Neural cell (in vitro differentiated cells): ENCODE data around the gene GNL3. TPM values are rescaled to one million over a fixed set of nuclear protein-coding genes. Genes with fewer than 3 reads are reported as not detected.

Experiments used
- H2AFZ ChIP-seq: fragments of 200-600, 300-800 bp; sonication (generic), shearing (Covaris generic); 2 replicates; pipeline ENCODE4 v1.6.0; 2014; ENCODE audit warnings: low read depth, mild to moderate bottlenecking, antibody characterized with exemption, low read length, moderate library complexity
- H3F3A ChIP-seq: fragments of 200-600 bp; shearing (Covaris generic); 2 replicates; pipeline ENCODE4 v1.6.1; 2016; ENCODE audit warnings: mild to moderate bottlenecking, moderate library complexity, mixed read lengths, antibody characterized with exemption, low read length; ENCODE audit not compliant: insufficient read depth, poor library complexity, severe bottlenecking
- H3K27ac ChIP-seq: fragments of 200-600, 300-800 bp; sonication (generic), shearing (Covaris generic); 2 replicates; pipeline ENCODE4 v1.5.1; 2014; ENCODE audit warnings: mild to moderate bottlenecking, low read length, moderate library complexity
- H3K27me3 ChIP-seq: fragments of 300-800, 200-600 bp; sonication (generic), shearing (Covaris generic); 2 replicates; pipeline ENCODE4 v1.6.0; 2014; ENCODE audit warnings: mild to moderate bottlenecking, low read depth, low read length, moderate library complexity; ENCODE audit not compliant: insufficient read depth
- H3K36me3 ChIP-seq: fragments of 300-800, 200-600 bp; sonication (generic), shearing (Covaris generic); 2 replicates; pipeline ENCODE4 v1.5.1; 2014; ENCODE audit warnings: mild to moderate bottlenecking, antibody characterized with exemption, low read length, moderate library complexity; ENCODE audit not compliant: insufficient read depth
- H3K4me2 ChIP-seq: fragments of 300-800, 200-600 bp; sonication (generic), shearing (Covaris generic); 2 replicates; pipeline ENCODE4 v1.6.0; 2014; ENCODE audit warnings: mild to moderate bottlenecking, low read length
- H3K4me3 ChIP-seq: fragments of 300-800, 200-600 bp; sonication (generic), shearing (Covaris generic); 2 replicates; pipeline ENCODE4 v1.5.1; 2014; ENCODE audit warnings: mild to moderate bottlenecking, low read length, moderate library complexity
- H3K79me2 ChIP-seq: fragments of 200-600 bp; shearing (Covaris generic); replicated peaks from 2 replicates; pipeline ENCODE4 v1.6.0; 2014; ENCODE audit warnings: mild to moderate bottlenecking, low read length, moderate library complexity; ENCODE audit not compliant: insufficient read depth
- H3K9ac ChIP-seq: fragments of 300-800, 200-600 bp; sonication (generic), shearing (Covaris generic); 2 replicates; pipeline ENCODE4 v1.6.1; 2016; ENCODE audit warnings: mild to moderate bottlenecking, low read length, mixed read lengths
- H3K9me2 ChIP-seq: fragments of 200-600 bp; shearing (Covaris generic); 2 replicates; pipeline ENCODE4 v1.6.1; 2016; ENCODE audit warnings: mild to moderate bottlenecking, low read length, mixed read lengths; ENCODE audit not compliant: insufficient read depth
- H3K9me3 ChIP-seq: fragments of 200-600, 300-800 bp; sonication (generic), shearing (Covaris generic); 2 replicates; pipeline ENCODE4 v1.6.1; 2016; ENCODE audit warnings: mild to moderate bottlenecking, mixed run types, low read length, moderate library complexity, mixed read lengths
- H4K20me1 ChIP-seq: fragments of 200-600 bp; shearing (Covaris generic); 2 replicates; pipeline ENCODE4 v1.6.1; 2016; ENCODE audit warnings: mild to moderate bottlenecking, mixed run types; ENCODE audit not compliant: insufficient read depth
- EP300 ChIP-seq: fragments of 450-650 bp; conservative IDR thresholded peaks from 2 replicates; pipeline ENCODE4 v1.6.1; 2014; ENCODE audit warnings: antibody characterized with exemption, mild to moderate bottlenecking, moderate library complexity; ENCODE audit not compliant: poor library complexity, severe bottlenecking
- EZH2 ChIP-seq: fragments of 200-600, 300-800 bp; shearing (Covaris generic), sonication (generic); IDR thresholded peaks from 2 replicates; pipeline ENCODE4 v1.6.1; 2014; ENCODE audit warnings: antibody characterized with exemption, low read length, borderline replicate concordance, mild to moderate bottlenecking; ENCODE audit not compliant: insufficient read depth, poor library complexity, severe bottlenecking
- MXI1 ChIP-seq: fragments of 450-650 bp; conservative IDR thresholded peaks from 2 replicates; pipeline ENCODE4 v1.6.1; 2014; ENCODE audit warnings: antibody characterized with exemption, mild to moderate bottlenecking; ENCODE audit not compliant: poor library complexity, severe bottlenecking
- POLR2AphosphoS5 ChIP-seq: IDR thresholded peaks from 2 replicates; pipeline ENCODE4 v1.6.1; 2012
- RAD21 ChIP-seq: fragments of 450-650 bp; conservative IDR thresholded peaks from 2 replicates; pipeline ENCODE4 v1.6.1; 2014; ENCODE audit warnings: antibody characterized with exemption, mild to moderate bottlenecking, moderate library complexity
- SMC3 ChIP-seq: fragments of 450-650 bp; conservative IDR thresholded peaks from 2 replicates; pipeline ENCODE4 v1.6.1; 2014; ENCODE audit warnings: antibody characterized with exemption, mild to moderate bottlenecking, moderate library complexity; ENCODE audit not compliant: poor library complexity
- TAF1 ChIP-seq: IDR thresholded peaks from 2 replicates; pipeline ENCODE4 v1.6.1; 2012; ENCODE audit warnings: low read depth
- polyA plus RNA-seq: library from polyadenylated mRNA; depleted of rRNA; stranded (reverse); fragments of >200 nt; gene quantifications from 2 replicates; pipeline ENCODE4 v1.2.3, GENCODE V29; 2014
- TF ChIP-seq, protein P1 (sequence below): IDR thresholded peaks from 2 replicates; pipeline ENCODE4 v1.6.1; 2012; ENCODE audit warnings: borderline replicate concordance
- TF ChIP-seq, protein P2 (sequence below): fragments of 450-650 bp; IDR thresholded peaks from 2 replicates; pipeline ENCODE4 v1.5.1; 2014; ENCODE audit warnings: antibody characterized with exemption, mild to moderate bottlenecking, moderate library complexity; ENCODE audit not compliant: poor library complexity, severe bottlenecking

The GNL3 gene
- polyA plus RNA-seq, 1 donor from 2014 or later = 133 TPM

DNA sequence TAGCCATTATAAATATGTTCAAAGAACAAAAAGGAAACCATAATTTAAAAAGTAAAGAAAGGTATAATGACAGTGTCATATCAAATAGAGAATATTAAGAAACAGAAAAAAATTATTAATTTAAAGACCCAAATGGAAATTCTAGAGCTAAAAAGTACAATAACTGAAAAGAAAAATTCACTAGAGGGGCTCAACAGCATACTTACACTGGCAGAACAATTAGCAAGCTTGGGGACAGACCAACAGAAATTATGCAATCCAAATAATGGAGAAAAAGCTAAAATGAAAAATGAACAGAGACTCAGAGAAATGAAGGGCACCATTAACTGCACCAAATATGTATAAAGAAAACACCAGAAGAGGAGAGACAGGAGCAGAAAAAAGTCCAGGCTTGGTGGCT lies 33.8 kb downstream of the GNL3 start:
- Histone ChIP-seq H3K79me2 (no peaks in the 10 kb centered on the region), H3K4me2 (no peak overlapping the region), H3K27ac (no peak overlapping the region), H2AFZ (no peak overlapping the region), H4K20me1 (no peaks in the 10 kb centered on the region), H3K9ac (no peak overlapping the region), H3K9me2 (no peaks in the 10 kb centered on the region), H3K4me3 (no peak overlapping the region), H3K27me3 (no peaks in the 10 kb centered on the region), H3F3A (no peaks in the 10 kb centered on the region), H3K36me3 (no peaks in the 10 kb centered on the region), H3K9me3 (no peaks in the 10 kb centered on the region)
- TF ChIP-seq, protein P1, sequence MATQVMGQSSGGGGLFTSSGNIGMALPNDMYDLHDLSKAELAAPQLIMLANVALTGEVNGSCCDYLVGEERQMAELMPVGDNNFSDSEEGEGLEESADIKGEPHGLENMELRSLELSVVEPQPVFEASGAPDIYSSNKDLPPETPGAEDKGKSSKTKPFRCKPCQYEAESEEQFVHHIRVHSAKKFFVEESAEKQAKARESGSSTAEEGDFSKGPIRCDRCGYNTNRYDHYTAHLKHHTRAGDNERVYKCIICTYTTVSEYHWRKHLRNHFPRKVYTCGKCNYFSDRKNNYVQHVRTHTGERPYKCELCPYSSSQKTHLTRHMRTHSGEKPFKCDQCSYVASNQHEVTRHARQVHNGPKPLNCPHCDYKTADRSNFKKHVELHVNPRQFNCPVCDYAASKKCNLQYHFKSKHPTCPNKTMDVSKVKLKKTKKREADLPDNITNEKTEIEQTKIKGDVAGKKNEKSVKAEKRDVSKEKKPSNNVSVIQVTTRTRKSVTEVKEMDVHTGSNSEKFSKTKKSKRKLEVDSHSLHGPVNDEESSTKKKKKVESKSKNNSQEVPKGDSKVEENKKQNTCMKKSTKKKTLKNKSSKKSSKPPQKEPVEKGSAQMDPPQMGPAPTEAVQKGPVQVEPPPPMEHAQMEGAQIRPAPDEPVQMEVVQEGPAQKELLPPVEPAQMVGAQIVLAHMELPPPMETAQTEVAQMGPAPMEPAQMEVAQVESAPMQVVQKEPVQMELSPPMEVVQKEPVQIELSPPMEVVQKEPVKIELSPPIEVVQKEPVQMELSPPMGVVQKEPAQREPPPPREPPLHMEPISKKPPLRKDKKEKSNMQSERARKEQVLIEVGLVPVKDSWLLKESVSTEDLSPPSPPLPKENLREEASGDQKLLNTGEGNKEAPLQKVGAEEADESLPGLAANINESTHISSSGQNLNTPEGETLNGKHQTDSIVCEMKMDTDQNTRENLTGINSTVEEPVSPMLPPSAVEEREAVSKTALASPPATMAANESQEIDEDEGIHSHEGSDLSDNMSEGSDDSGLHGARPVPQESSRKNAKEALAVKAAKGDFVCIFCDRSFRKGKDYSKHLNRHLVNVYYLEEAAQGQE = no peak
- TF ChIP-seq MXI1 (no peak), RAD21 (no peak), EZH2 (no peak), POLR2AphosphoS5 (no peak)

DNA sequence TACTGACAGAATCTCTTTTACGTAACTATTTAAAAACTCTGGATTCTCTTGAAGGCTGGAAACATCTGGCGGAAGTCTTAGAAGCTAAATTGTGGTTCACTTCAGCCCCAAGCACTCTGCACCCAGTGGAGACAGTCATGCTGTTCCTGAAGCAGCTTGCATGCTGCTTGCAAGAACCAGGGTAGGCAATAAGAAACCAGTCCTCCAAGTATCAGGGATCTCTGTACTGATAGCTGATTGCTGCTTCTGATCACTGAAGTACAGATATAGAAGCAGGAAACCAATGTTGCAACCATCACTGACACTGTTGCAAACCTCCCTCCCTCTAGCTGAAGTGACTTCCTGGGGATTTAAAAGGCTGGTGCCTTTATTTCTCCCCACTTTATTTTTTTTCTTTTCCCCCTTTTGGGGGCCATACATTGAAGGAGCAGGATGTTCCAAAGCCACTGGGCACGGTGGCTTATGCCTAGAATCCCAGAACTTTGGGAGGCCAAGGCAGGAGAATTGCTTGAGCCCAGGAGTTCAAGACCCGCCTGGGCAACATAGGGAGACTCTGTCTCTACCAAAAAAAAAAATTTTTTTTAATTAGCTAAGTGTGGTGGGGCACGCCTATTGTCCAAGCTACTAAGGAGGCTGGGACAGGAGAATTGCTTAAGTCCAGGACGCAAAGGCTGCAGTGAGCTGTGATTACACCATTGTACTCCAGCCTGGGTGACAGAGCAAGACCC lies 35.3 kb downstream of the GNL3 start:
- H3K79me2 ChIP-seq = no peaks in the 10 kb centered on the region
- no peak overlapping the region for H3K9ac ChIP-seq
- H3K4me3 ChIP-seq = no peak overlapping the region
- no peak overlapping the region for H2AFZ ChIP-seq
- no peak overlapping the region for H3K27ac ChIP-seq
- no peak for TF ChIP-seq RAD21
- TF ChIP-seq POLR2AphosphoS5 = no peak
- no peak for TF ChIP-seq SMC3
- no peak for TF ChIP-seq MXI1
- TF ChIP-seq, protein P2, sequence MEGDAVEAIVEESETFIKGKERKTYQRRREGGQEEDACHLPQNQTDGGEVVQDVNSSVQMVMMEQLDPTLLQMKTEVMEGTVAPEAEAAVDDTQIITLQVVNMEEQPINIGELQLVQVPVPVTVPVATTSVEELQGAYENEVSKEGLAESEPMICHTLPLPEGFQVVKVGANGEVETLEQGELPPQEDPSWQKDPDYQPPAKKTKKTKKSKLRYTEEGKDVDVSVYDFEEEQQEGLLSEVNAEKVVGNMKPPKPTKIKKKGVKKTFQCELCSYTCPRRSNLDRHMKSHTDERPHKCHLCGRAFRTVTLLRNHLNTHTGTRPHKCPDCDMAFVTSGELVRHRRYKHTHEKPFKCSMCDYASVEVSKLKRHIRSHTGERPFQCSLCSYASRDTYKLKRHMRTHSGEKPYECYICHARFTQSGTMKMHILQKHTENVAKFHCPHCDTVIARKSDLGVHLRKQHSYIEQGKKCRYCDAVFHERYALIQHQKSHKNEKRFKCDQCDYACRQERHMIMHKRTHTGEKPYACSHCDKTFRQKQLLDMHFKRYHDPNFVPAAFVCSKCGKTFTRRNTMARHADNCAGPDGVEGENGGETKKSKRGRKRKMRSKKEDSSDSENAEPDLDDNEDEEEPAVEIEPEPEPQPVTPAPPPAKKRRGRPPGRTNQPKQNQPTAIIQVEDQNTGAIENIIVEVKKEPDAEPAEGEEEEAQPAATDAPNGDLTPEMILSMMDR = no peak
- H4K20me1 ChIP-seq = no peaks in the 10 kb centered on the region
- H3K36me3 ChIP-seq = no peaks in the 10 kb centered on the region
- no peak overlapping the region for H3K4me2 ChIP-seq
- H3F3A ChIP-seq = no peaks in the 10 kb centered on the region
- H3K27me3 ChIP-seq = no peaks in the 10 kb centered on the region
- no peaks in the 10 kb centered on the region for H3K9me3 ChIP-seq
- H3K9me2 ChIP-seq = no peaks in the 10 kb centered on the region

DNA sequence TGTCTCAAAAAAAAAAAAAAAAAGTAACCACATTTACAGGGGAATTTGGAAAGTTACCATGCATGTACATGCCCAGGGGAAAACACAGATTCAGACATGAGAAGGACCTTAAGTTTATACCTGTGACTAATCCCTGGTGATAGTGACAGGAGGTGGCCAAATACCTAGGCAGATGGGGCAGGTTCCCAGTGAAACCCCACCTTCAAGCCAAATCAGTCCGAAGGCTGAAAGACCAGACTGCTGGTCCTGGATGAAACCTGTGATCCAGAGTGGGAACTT lies 35.8 kb downstream of the GNL3 start:
- Histone ChIP-seq H3K79me2 (no peaks in the 10 kb centered on the region), H3K27me3 (no peaks in the 10 kb centered on the region), H3K4me2 (no peak overlapping the region), H3K4me3 (no peak overlapping the region), H2AFZ (no peak overlapping the region), H3K9me3 (no peaks in the 10 kb centered on the region), H4K20me1 (no peaks in the 10 kb centered on the region), H3K9ac (no peak overlapping the region), H3K9me2 (no peaks in the 10 kb centered on the region), H3F3A (no peaks in the 10 kb centered on the region), H3K36me3 (no peaks in the 10 kb centered on the region), H3K27ac (no peak overlapping the region)
- TF ChIP-seq EZH2 (no peak), SMC3 (no peak), MXI1 (no peak), TAF1 (no peak), POLR2AphosphoS5 (no peak), RAD21 (no peak), EP300 (no peak)
- TF ChIP-seq, protein P1 = no peak
- TF ChIP-seq, protein P2 = no peak
